SK-N-SH (cell line): Measurements from ENCODE around the gene GGACT. TPM values are rescaled to one million over a fixed set of nuclear protein-coding genes. Genes with fewer than 3 reads are reported as not detected.

Source experiments
- CTCF ChIA-PET: fragments of 300-600, 350-600 bp; formaldehyde crosslinking; extraction: SDS; loops from one replicate; lab custom pipeline; 2021; lab: Yijun Ruan, JAX
- POLR2A ChIA-PET: fragments of 350-600 bp; sonication (Branson Sonifier 250); formaldehyde crosslinking; extraction: SDS; loops from one replicate; lab custom pipeline; 2020; ENCODE audit warnings: antibody characterized with exemption, inconsistent platforms; lab: Yijun Ruan, JAX
- DNase-seq: peaks from one replicate; pipeline ENCODE4 v3.0.0; 2012
- H2AFZ ChIP-seq: fragments of 200-600 bp; sonication (generic); 2 replicates; pipeline ENCODE4 v1.8.1; 2016; ENCODE audit warnings: antibody characterized with exemption, mild to moderate bottlenecking, low read depth
- H3F3A ChIP-seq: fragments of 200-600 bp; sonication (generic); replicated peaks from 2 replicates; pipeline ENCODE3; 2016; ENCODE audit warnings: antibody characterized with exemption, mild to moderate bottlenecking; ENCODE audit not compliant: insufficient read depth
- H3K27ac ChIP-seq, 2 experiments: fragments of 200-500 bp in 1 of 2; fragments of 200-600 bp in 1 of 2; sonication (Bioruptor generic) in 1 of 2; sonication (generic), shearing (Covaris generic) in 1 of 2; 2 replicates each; pipeline versions ENCODE4 v1.5.1 to v1.6.1; 2014 to 2016; ENCODE audit warnings: low read depth in 2 of 2, inconsistent platforms in 1 of 2, low read length in 1 of 2, mild to moderate bottlenecking in 1 of 2, mixed read lengths in 1 of 2
- H3K27me3 ChIP-seq: fragments of 200-600 bp; sonication (generic), shearing (Covaris generic); 2 replicates; pipeline ENCODE4 v1.6.1; 2016; ENCODE audit warnings: mixed run types; ENCODE audit not compliant: insufficient read depth
- H3K36me3 ChIP-seq, 2 experiments: fragments of 200-500 bp in 1 of 2; fragments of 200-600 bp in 1 of 2; sonication (Bioruptor generic) in 1 of 2; sonication (generic) in 1 of 2; replicated peaks in 1 of 2; 2 replicates each; pipeline versions ENCODE3 to v1.5.1; 2014 to 2016; ENCODE audit warnings: low read length in 1 of 2, mild to moderate bottlenecking in 1 of 2; ENCODE audit not compliant: insufficient read depth in 2 of 2, control insufficient read depth in 1 of 2
- H3K4me1 ChIP-seq, 2 experiments: fragments of 200-500 bp in 1 of 2; fragments of 200-600 bp in 1 of 2; sonication (Bioruptor generic) in 1 of 2; sonication (generic), shearing (Covaris generic) in 1 of 2; 2 replicates each; pipeline versions ENCODE4 v1.5.1 to v1.6.1; 2014 to 2016; ENCODE audit warnings: low read depth in 1 of 2, low read length in 1 of 2, mixed run types in 1 of 2; ENCODE audit not compliant: insufficient read depth in 2 of 2, control insufficient read depth in 1 of 2
- H3K4me2 ChIP-seq: fragments of 200-600 bp; sonication (generic), shearing (Covaris generic); 2 replicates; pipeline ENCODE4 v1.6.1; 2017; ENCODE audit warnings: mixed run types
- H3K4me3 ChIP-seq, 2 experiments: fragments of 200-500 bp in 1 of 2; fragments of 200-600 bp in 1 of 2; sonication (Bioruptor generic) in 1 of 2; sonication (generic), shearing (Covaris generic) in 1 of 2; 2 replicates each; pipeline versions ENCODE4 v1.5.1 to v1.8.1; 2014 to 2016; ENCODE audit warnings: low read depth in 2 of 2, inconsistent platforms in 1 of 2, low read length in 1 of 2, mild to moderate bottlenecking in 1 of 2, mixed read lengths in 1 of 2, moderate library complexity in 1 of 2
- H3K79me2 ChIP-seq: fragments of 200-600 bp; sonication (generic); 2 replicates; pipeline ENCODE4 v1.8.1; 2017; ENCODE audit warnings: mild to moderate bottlenecking; ENCODE audit not compliant: insufficient read depth
- H3K9ac ChIP-seq: fragments of 200-600 bp; sonication (generic); 2 replicates; pipeline ENCODE4 v1.6.1; 2017; ENCODE audit warnings: mixed run types
- H3K9me2 ChIP-seq: fragments of 200-600 bp; sonication (generic); 2 replicates; pipeline ENCODE4 v1.6.1; 2017; ENCODE audit warnings: mixed run types
- H3K9me3 ChIP-seq: fragments of 200-600 bp; sonication (generic); 2 replicates; pipeline ENCODE4 v1.6.1; 2017; ENCODE audit warnings: mixed run types, mild to moderate bottlenecking, moderate library complexity
- H4K20me1 ChIP-seq: fragments of 200-600 bp; sonication (generic); 2 replicates; pipeline ENCODE4 v1.6.1; 2017; ENCODE audit warnings: mild to moderate bottlenecking, mixed run types; ENCODE audit not compliant: insufficient read depth
- FOSL2 ChIP-seq: IDR thresholded peaks from 2 replicates; pipeline ENCODE4 v1.4.0; 2012; ENCODE audit warnings: low read depth, mild to moderate bottlenecking, moderate library complexity, borderline replicate concordance
- JUND ChIP-seq: IDR thresholded peaks from 2 replicates; pipeline ENCODE4 v1.4.0; 2012
- MAX ChIP-seq: IDR thresholded peaks from 2 replicates; pipeline ENCODE4 v1.4.0; 2012; ENCODE audit warnings: low read depth
- MXI1 ChIP-seq: IDR thresholded peaks from 2 replicates; pipeline ENCODE4 v1.6.1; 2012; ENCODE audit warnings: mild to moderate bottlenecking, low read depth, low read length, improper control_type of control experiment
- NRF1 ChIP-seq: IDR thresholded peaks from 2 replicates; pipeline ENCODE4 v1.6.1; 2012; ENCODE audit warnings: low read depth, mild to moderate bottlenecking, low read length
- RAD21 ChIP-seq: IDR thresholded peaks from 2 replicates; pipeline ENCODE4 v1.6.1; 2012; ENCODE audit warnings: mild to moderate bottlenecking, low read length
- REST ChIP-seq: IDR thresholded peaks from 2 replicates; pipeline ENCODE4 v1.6.1; 2012; ENCODE audit warnings: mild to moderate bottlenecking, low read depth, low read length, moderate library complexity
- RFX5 ChIP-seq: IDR thresholded peaks from 2 replicates; pipeline ENCODE4 v1.6.1; 2012; ENCODE audit warnings: mild to moderate bottlenecking, improper control_type of control experiment, low read length
- SIN3A ChIP-seq: IDR thresholded peaks from 2 replicates; pipeline ENCODE4 v1.6.1; 2012; ENCODE audit warnings: low read depth, mild to moderate bottlenecking, low read length, moderate library complexity, borderline replicate concordance
- SMC3 ChIP-seq: IDR thresholded peaks from 2 replicates; pipeline ENCODE4 v1.6.1; 2012; ENCODE audit warnings: low read depth, low read length, improper control_type of control experiment
- TAF1 ChIP-seq: IDR thresholded peaks from 2 replicates; pipeline ENCODE4 v1.6.1; 2012; ENCODE audit warnings: low read depth, mild to moderate bottlenecking, low read length, moderate library complexity, borderline replicate concordance
- TCF12 ChIP-seq: IDR thresholded peaks from 2 replicates; pipeline ENCODE4 v1.4.0; 2012
- USF1 ChIP-seq: IDR thresholded peaks from 2 replicates; pipeline ENCODE4 v1.4.0; 2012; ENCODE audit warnings: low read depth, borderline replicate concordance
- USF2 ChIP-seq: fragments of 150-350 bp; IDR thresholded peaks from 2 replicates; pipeline ENCODE4 v1.6.1; 2017; ENCODE audit warnings: antibody characterized with exemption, low read length, low read depth, borderline replicate concordance
- WGBS: methylation state at CpG from one replicate; pipeline ENCODE4 v1.1.6; 2017; ENCODE audit warnings: low lambda C conversion rate; 5-methylcytosine and 5-hydroxymethylcytosine counted together
- polyA plus RNA-seq, 3 experiments: library from polyadenylated mRNA; depleted of rRNA; stranded (reverse); fragments of >200 nt; gene quantifications; 2 replicates each; pipeline ENCODE4 v1.2.3, GENCODE V29; 2012

Gene GGACT
- polyA plus RNA-seq, 1 of the 3 experiments (the other 2 are of a cell fraction), result 7.1 TPM

GRCh38 chr13:100540621-100541020 is 48.0 kb downstream of the GGACT start (continued):
- TF ChIP-seq REST, result no peak
- TF ChIP-seq FOSL2, result no peak
- TF ChIP-seq SMC3, result no peak
- TF ChIP-seq JUND, result no peak
- TF ChIP-seq NRF1, result no peak
- no peak for TF ChIP-seq USF1
- no peak for TF ChIP-seq RFX5
- no peak for TF ChIP-seq USF2
- no peak for TF ChIP-seq TCF12
- no peak for TF ChIP-seq RAD21
- TF ChIP-seq TAF1, result no peak

GRCh38 chr13:100537951-100538462 is 50.6 kb downstream of the GGACT start:
- Histone ChIP-seq H3F3A (no peaks in the 10 kb centered on the region), H4K20me1 (no peaks in the 10 kb centered on the region), H3K27me3 (no peaks in the 10 kb centered on the region), H3K9ac (no peak overlapping the region), H3K79me2 (no peaks in the 10 kb centered on the region), H2AFZ (no peak overlapping the region), H3K9me2 (no peaks in the 10 kb centered on the region), H3K27ac (no peak overlapping the region), H3K36me3 (peaks cover 0 to 4% of the 10 kb centered on the region in 2 experiments), H3K4me3 (no peak overlapping the region), H3K4me2 (no peak overlapping the region), H3K9me3 (no peaks in the 10 kb centered on the region), H3K4me1 (no peaks in the 10 kb centered on the region; a peak in 2 of 4 replicates)
- TF ChIP-seq MXI1 (no peak), TCF12 (no peak), MAX (no peak), SIN3A (no peak), REST (no peak), NRF1 (no peak)
- WGBS, result 92% methylated on average over 4 of the region's 5 CpGs
- CTCF ChIA-PET, result interaction anchor here (1.4 kb wide), 1 partner anchor 23 kb away, joined by 5 read pairs; no protein-coding TSS in a partner anchor
- POLR2A ChIA-PET, result no interaction called here
- DNase-seq, result no peak
